GM10248 (cell line): ENCODE results near the gene ODF2L.

Experiments used
- CTCF ChIA-PET: fragments of 300-600 bp; sonication (Branson Sonifier 250); formaldehyde crosslinking; extraction: SDS; loops from one replicate; lab custom pipeline; 2021; ENCODE audit warnings: antibody characterized with exemption; lab: Yijun Ruan, JAX
- POLR2A ChIA-PET: fragments of 350-650 bp; sonication (Branson Sonifier 250); formaldehyde crosslinking; extraction: SDS; loops from one replicate; lab custom pipeline; 2020; ENCODE audit warnings: antibody characterized with exemption; lab: Yijun Ruan, JAX
- DNase-seq: peaks from one replicate; pipeline ENCODE4 v3.0.0; 2012; ENCODE audit errors: extremely low spot score
- TF ChIP-seq, protein P1 (sequence below): IDR thresholded peaks from 2 replicates; pipeline ENCODE4 v1.5.1; 2012; ENCODE audit warnings: mild to moderate bottlenecking, low read depth; ENCODE audit errors: extremely low read depth, missing control alignments, control extremely low read depth

Gene ODF2L

DNA sequence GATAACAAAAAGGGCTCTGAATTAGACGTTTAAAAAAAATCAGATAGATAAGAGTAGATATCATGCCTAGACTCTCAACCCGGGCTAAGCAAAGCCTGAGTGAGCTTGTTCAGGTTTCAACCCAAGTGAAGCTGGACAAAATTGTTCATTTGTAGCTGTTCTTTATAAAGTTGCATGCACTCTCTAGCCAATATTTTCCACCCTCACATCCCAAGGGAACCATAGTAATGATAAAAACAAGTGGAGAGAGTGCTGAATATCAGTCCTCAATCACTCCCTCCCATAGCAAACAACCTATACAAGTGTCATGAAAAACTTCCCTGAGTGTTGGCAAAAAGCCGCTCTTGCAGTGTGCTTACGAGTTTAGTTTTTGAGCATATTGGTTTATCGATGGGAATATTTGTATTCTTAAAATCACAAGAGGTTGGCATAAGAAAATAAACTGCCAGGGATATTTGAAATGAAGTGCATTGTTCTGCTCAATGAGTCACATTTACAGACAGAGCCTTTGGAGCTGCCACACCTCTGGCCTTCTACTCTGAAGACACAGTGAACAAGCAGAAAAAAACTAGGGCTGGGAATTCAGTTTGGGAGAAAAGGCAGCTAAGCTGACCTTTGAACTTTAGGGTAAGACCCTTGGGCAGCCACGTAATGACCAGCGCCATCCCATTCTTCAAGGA lies 25.6 kb upstream of the ODF2L start:
- ChIA-PET POLR2A (no interaction called here), CTCF (interaction anchor here (0.8 to 2.9 kb wide), 4 partner anchors 9 to 78 kb away, joined by 3 to 14 read pairs (median 3); no protein-coding TSS in a partner anchor)
- TF ChIP-seq, protein P1, sequence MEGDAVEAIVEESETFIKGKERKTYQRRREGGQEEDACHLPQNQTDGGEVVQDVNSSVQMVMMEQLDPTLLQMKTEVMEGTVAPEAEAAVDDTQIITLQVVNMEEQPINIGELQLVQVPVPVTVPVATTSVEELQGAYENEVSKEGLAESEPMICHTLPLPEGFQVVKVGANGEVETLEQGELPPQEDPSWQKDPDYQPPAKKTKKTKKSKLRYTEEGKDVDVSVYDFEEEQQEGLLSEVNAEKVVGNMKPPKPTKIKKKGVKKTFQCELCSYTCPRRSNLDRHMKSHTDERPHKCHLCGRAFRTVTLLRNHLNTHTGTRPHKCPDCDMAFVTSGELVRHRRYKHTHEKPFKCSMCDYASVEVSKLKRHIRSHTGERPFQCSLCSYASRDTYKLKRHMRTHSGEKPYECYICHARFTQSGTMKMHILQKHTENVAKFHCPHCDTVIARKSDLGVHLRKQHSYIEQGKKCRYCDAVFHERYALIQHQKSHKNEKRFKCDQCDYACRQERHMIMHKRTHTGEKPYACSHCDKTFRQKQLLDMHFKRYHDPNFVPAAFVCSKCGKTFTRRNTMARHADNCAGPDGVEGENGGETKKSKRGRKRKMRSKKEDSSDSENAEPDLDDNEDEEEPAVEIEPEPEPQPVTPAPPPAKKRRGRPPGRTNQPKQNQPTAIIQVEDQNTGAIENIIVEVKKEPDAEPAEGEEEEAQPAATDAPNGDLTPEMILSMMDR, result no peak
- no peak for DNase-seq

DNA sequence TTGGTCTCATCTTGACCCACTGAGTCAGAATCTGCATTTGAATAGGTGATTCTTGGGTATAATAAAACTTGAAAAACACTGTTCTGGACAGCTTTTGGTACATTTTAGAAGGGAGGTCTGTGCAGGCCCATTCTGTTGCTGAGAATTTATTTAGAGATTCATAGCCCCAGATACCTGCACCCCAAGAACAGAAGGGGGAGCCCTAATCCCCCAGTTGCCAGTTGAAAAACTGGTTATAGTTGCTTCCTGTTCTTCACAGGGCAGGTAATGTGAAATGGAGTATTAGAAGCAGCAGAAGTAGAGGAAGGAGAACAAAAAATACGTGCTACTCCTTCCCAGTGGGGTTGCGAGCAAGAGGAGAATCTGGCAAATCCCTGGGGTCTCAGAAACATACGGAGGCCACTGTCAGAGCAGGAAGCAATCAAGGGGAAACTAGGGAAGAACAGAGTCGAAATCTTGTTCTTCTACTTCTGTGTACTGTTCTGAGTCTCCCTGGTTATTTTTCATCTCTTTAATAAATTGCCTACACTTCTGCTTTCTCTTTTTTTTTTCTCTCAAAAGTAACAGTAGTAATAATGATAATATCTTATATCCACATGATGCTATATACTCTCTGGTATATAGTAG lies 23.3 kb upstream of the ODF2L start:
- TF ChIP-seq, protein P1, result peak; percentile 77
- DNase-seq, result peak; percentile 57

DNA sequence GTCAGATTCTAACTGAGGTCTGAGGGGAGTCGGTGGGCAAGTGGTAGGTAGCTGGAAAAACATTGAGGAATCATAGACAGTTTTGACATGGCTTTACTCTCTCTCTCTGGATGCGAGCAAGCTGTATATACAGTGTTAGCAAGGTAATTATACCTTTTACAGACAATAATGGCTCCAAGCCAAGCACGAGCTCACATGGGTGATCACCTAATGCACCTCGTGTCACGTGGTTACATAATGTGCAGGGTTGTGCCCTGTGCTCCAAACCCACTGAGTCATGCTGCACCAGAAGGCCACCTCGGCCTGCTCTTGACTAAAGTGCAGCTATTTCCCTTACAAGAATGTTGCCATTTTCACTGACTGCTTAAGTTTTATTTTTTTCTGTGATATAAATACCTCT lies 20.2 kb upstream of the ODF2L start:
- TF ChIP-seq, protein P1, result no peak
- no peak for DNase-seq
- ChIA-PET POLR2A (interaction anchor here (0.6 kb wide), 1 partner anchor 21 kb away, joined by 4 read pairs; no protein-coding TSS in a partner anchor), CTCF (interaction anchor here (1.3 to 2.2 kb wide), 3 partner anchors 66 to 86 kb away, joined by 3 to 8 read pairs (median 5); no protein-coding TSS in a partner anchor)

More for the DNA sequence above, 23.3 kb upstream of the ODF2L start:
- ChIA-PET POLR2A (no interaction called here), CTCF (interaction anchor here (0.7 to 2.4 kb wide), 7 partner anchors 11 to 201 kb away, joined by 3 to 9 read pairs (median 4); no protein-coding TSS in a partner anchor)

DNA sequence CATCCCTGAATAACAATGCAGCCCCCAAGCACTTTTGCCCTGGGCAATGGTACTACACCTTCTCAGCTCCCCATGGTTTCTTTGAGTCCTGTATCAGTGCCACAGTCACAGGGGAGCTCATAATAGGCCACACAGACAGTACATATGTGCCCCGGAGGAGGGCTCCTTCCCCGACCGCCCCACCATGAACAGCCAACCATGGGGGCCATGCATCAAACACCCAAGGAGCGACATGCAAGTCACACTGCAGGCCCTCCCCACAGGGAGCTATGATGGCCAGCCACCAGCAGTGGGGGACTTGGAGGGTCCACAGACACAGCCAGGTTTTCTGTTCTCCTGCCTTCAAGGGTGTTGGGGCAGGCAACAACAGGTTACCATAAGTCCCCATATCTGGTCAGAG lies 14.8 kb upstream of the ODF2L start:
- CTCF ChIA-PET, result interaction anchor here (0.8 to 1.3 kb wide), 3 partner anchors 10 to 91 kb away, joined by 3 read pairs; no protein-coding TSS in a partner anchor
- POLR2A ChIA-PET, result no interaction called here
- no peak for DNase-seq
- TF ChIP-seq, protein P1, result no peak

DNA sequence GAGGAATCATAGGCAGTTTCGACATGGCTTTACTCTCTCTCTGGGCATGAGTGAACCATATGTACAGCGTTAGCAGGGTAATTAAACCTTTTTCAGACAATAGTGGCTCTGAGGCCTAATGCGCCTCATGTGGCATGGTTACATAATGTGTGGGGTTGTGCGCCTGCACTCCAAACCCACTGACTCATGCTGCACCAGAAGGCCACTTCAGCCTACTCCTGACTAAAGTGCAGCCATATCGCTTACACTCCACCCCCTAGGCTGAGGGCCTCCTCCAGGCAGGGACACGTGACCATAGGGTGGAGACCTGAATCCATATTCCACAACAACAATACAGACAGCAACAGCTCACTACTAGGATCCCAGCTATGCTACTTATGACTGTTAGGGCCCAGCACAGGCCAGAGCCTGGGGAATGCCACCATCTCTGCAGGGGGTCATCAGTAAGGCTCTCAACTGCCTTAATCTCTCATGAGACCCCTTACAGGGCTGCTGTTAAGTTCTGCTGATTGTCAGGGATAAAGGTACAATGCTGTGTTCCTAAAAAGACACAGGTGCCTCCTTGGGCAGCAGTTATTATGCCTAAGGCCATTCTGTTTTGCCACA lies 13.4 kb upstream of the ODF2L start:
- CTCF ChIA-PET, result interaction anchor here (0.8 to 1.7 kb wide), 5 partner anchors 11 to 359 kb away, joined by 3 to 5 read pairs (median 4); no protein-coding TSS in a partner anchor
- POLR2A ChIA-PET, result no interaction called here
- no peak for DNase-seq
- TF ChIP-seq, protein P1, result no peak

DNA sequence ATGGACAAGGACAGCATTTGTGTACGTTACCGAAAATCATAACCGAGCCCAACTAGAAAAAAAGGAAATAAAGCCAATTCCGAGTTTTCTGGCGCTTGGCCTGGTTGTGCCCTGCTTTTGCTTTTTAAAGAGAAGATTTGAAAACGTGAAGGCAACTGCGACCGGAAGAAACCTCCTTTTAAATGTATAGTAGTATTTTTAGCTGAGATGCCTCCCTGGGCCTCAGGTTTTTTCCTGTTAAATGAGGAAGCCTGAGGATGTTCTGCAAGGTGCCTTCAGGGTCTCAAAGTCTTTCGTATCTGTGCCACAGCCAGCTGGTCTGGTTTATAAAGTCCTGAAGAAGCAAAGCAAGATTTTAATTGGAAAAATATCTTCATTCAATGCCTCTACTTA lies 371 bp upstream of the ODF2L start:
- ChIA-PET POLR2A (no interaction called here), CTCF (interaction anchor here (0.7 to 2.2 kb wide), 8 partner anchors 8 to 113 kb away, joined by 3 to 13 read pairs (median 5); no protein-coding TSS in a partner anchor)
- DNase-seq, result no peak
- TF ChIP-seq, protein P1, result no peak
